Skeletal muscle tissue (tissue), 4 donors: ENCODE results near the gene ENTPD8. TPM values are rescaled to one million over a fixed set of nuclear protein-coding genes. Genes with fewer than 3 reads are reported as not detected.

Source experiments
- H3K27ac ChIP-seq: one replicate; pipeline ENCODE4 v1.7.0; 2013; ENCODE audit warnings: mild to moderate bottlenecking, low read depth, low read length, inconsistent platforms
- H3K27me3 ChIP-seq, 3 donors: one replicate each; pipeline ENCODE4 v1.7.0; 2013; ENCODE audit warnings: low read length in 3 of 3; ENCODE audit not compliant: control insufficient read depth in 3 of 3, insufficient read depth in 3 of 3
- H3K36me3 ChIP-seq, 3 donors: one replicate each; pipeline ENCODE4 v1.7.0; 2013; ENCODE audit warnings: low read length in 3 of 3; ENCODE audit not compliant: control insufficient read depth in 3 of 3, insufficient read depth in 3 of 3
- H3K4me1 ChIP-seq, 3 donors: one replicate each; pipeline ENCODE4 v1.7.0; 2013; ENCODE audit warnings: low read length in 3 of 3, mild to moderate bottlenecking in 3 of 3; ENCODE audit not compliant: control insufficient read depth in 3 of 3, insufficient read depth in 3 of 3
- H3K4me3 ChIP-seq, 3 donors: one replicate each; pipeline ENCODE4 v1.7.0; 2013; ENCODE audit warnings: low read length in 3 of 3
- H3K9ac ChIP-seq, 3 donors: one replicate each; pipeline ENCODE4 v1.7.0; 2013; ENCODE audit warnings: low read length in 3 of 3, mild to moderate bottlenecking in 3 of 3, moderate library complexity in 2 of 3, low read depth in 1 of 3
- H3K9me3 ChIP-seq, 3 donors: one replicate each; pipeline ENCODE4 v1.7.0; 2013; ENCODE audit warnings: low read length in 3 of 3; ENCODE audit not compliant: control insufficient read depth in 3 of 3
- total RNA-seq: library from RNA; depleted of rRNA; stranded (reverse); fragments of >200 nt; gene quantifications from one replicate; pipeline ENCODE4 v1.2.3, GENCODE V29; 2014
- donor health status: Osteomylitis.

The ENTPD8 gene
- total RNA-seq, 1 donor from 2014 or later = not detected

- no peak overlapping the region for H3K4me3 ChIP-seq
- no peak overlapping the region for H3K27ac ChIP-seq
- peaks cover 5 to 11% (median 6%) of the 10 kb centered on the region in 3 donors for H3K4me1 ChIP-seq
- H3K36me3 ChIP-seq = peaks cover 3 to 20% (median 14%) of the 10 kb centered on the region in 3 donors
- H3K9ac ChIP-seq = no peak overlapping the region
- H3K27me3 ChIP-seq = no peaks in the 10 kb centered on the region
- H3K9me3 ChIP-seq = no peaks in the 10 kb centered on the region
Observed at GRCh38 chr9:137463931-137464290, 22.8 kb upstream of the ENTPD8 start.

GRCh38 chr9:137462986-137463930 is 22.1 kb upstream of the ENTPD8 start:
- peaks cover 3 to 20% (median 14%) of the 10 kb centered on the region in 3 donors for H3K36me3 ChIP-seq
- peaks cover 6 to 16% (median 9%) of the 10 kb centered on the region in 3 donors for H3K4me1 ChIP-seq
- H3K27ac ChIP-seq = no peak overlapping the region
- no peaks in the 10 kb centered on the region for H3K27me3 ChIP-seq
- no peak overlapping the region for H3K4me3 ChIP-seq
- no peaks in the 10 kb centered on the region for H3K9me3 ChIP-seq
- H3K9ac ChIP-seq = no peak overlapping the region

DNA sequence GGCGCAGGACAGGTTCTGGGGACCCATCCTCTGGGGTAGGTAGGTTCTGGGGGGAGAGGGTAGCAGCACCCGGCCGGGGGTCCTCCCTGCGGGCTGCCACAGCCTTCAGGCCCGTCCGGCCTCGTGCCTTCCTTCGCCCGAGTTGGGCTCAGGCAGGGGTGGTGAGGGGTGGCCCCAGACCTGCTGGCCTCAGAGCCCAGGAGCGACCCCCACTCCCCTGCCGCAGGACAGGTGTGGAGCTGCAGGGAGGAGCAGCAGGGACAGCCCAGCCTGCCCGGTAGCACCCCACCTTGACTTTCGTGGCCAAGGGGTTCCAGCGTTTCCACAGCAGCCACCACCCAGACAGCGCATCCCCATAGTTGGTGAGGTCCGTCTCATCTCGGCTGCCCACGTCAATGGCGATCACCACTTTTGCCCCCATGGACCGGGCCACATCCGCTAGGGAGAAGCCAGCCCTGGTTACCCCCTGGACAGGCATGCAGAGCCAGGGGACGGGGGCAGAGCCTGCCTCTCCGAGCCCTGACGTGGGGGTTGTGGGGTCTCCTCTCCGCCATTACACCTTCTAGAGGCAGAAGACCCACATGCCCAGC is 21.3 kb upstream of the ENTPD8 start:
- Histone ChIP-seq H3K9ac (no peak overlapping the region), H3K9me3 (no peaks in the 10 kb centered on the region), H3K4me1 (peaks cover 6 to 20% (median 12%) of the 10 kb centered on the region in 3 donors), H3K27me3 (no peaks in the 10 kb centered on the region), H3K4me3 (no peak overlapping the region), H3K36me3 (peaks cover 3 to 20% (median 14%) of the 10 kb centered on the region in 3 donors), H3K27ac (no peak overlapping the region)

- Histone ChIP-seq H3K4me3 (no peak overlapping the region), H3K27ac (no peak overlapping the region), H3K36me3 (peaks cover 3 to 15% (median 12%) of the 10 kb centered on the region in 3 donors)
Observed at GRCh38 chr9:137461663-137462395, 20.7 kb upstream of the ENTPD8 start.

DNA sequence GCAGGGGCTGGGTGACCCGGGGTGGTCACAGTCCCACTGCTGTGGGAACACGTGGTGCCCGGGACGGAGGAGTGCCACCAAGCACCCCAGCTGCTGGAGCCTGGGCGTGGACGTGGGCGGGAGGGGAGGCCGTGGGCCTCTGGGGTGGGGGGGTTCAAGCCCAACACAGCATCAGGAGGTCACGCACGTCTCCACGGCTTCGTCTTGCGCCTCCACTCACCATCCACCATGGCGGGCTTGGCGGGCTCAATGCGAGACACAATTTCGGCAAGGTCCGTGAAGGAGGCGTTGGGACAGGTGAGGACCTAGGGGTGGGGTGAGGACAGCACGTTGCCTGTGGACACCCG is 20.1 kb upstream of the ENTPD8 start:
- Histone ChIP-seq H3K27ac (no peak overlapping the region), H3K27me3 (no peaks in the 10 kb centered on the region), H3K36me3 (peaks cover 3 to 15% (median 12%) of the 10 kb centered on the region in 3 donors), H3K4me1 (peaks cover 6 to 20% (median 12%) of the 10 kb centered on the region in 3 donors), H3K9me3 (no peaks in the 10 kb centered on the region), H3K4me3 (no peak overlapping the region), H3K9ac (no peak overlapping the region)

More at GRCh38 chr9:137461663-137462395, 20.7 kb upstream of the ENTPD8 start:
- Histone ChIP-seq H3K4me1 (peaks cover 6 to 20% (median 12%) of the 10 kb centered on the region in 3 donors), H3K27me3 (no peaks in the 10 kb centered on the region), H3K9ac (no peak overlapping the region), H3K9me3 (no peaks in the 10 kb centered on the region)

DNA sequence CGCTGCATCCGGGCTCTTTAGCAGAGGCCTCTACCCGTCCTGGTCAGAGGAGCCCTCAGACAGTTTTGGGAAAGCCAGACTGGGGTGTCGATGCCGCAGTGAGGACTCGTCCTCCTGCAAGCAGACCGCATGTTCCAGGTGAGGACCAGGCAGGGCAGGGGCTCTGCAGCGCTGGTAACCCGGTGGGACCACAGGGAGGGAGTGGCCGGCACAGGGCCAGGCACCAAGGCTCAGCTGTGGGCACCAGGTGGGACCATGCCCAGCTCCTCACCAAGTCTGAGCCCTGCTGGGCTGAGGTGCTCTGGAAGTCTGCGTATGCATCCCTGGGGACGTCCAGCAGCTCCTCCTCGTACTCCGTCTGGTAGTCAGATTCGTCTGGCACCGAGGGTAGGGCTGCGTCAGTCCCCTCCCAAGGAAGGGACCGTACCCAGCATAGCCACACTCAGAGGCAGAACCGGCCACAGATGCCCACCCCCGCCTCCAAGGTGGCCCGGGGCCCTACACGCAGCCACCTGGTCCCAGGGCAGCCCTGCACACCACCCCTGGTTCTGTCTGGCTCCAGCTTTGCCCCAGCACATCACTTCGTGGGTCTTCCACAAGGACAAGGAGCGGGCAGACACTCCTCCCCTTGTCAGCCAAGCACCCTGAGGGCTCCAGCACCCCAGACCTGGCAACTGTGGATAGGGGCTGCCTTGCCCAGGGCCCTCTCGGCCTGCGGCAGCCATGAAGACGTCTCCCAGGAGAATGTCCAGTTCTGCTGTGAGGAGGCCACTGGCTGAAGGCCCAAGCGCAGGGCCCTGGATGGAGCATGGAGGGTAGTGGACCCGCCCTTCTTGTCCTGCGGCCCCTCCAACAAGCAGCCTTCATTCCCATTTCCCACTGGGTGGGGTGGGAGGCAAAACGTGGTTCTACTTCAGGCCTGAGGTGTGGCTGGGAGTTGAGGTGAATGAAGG is 19.5 kb upstream of the ENTPD8 start:
- H3K9ac ChIP-seq = no peak overlapping the region
- H3K4me1 ChIP-seq = peaks cover 6 to 20% (median 12%) of the 10 kb centered on the region in 3 donors
- H3K9me3 ChIP-seq = no peaks in the 10 kb centered on the region

DNA sequence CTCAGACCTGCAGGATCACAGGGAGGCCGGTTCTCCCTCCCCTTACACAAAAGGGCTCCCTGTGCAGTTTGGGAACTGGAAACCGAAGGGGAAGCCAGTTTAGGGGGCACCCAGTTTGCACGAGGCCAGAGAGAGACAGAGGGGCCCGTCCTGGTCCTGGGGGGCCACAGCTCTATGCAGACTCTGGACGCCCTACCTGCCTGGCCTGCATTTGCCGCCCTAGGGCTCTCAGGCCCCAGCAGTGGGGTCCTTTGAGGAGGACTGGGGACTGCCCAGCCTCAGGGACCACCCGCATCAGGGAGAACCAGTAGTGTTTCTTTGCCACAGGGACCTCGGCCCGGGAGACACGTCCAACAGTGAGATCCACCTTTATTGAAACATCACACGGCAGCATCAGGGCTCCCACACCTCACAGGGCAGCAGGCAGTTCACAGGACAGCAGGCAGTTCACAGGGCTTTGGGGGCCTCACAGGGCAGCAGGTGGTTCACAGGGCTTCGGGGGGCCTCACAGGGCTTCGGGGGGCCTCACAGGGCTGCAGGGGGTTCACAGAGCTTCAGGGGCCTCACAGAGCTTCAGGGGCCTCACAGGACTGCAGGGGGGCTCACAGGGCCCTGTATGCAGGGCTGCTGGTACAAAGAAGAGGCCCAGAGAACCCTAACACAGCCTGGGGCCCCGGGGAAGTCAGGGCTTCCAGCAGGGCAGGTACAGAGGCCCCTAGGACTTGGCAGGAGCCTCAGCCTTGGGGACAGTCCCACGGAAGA is 18.6 kb upstream of the ENTPD8 start:
- peaks cover 6 to 26% (median 15%) of the 10 kb centered on the region in 3 donors for H3K4me1 ChIP-seq
- no peaks in the 10 kb centered on the region for H3K27me3 ChIP-seq
- H3K9ac ChIP-seq = peak overlapping the region; percentile 55 to 75 (median 72)
- H3K9me3 ChIP-seq = no peaks in the 10 kb centered on the region
- no peak overlapping the region for H3K27ac ChIP-seq
- H3K4me3 ChIP-seq = peak overlapping the region; percentile 64 to 76 (median 70)
- peaks cover 3 to 19% (median 13%) of the 10 kb centered on the region in 3 donors for H3K36me3 ChIP-seq

More for the DNA sequence above, 19.5 kb upstream of the ENTPD8 start:
- Histone ChIP-seq H3K4me3 (no peak overlapping the region), H3K27me3 (no peaks in the 10 kb centered on the region), H3K36me3 (peaks cover 3 to 18% (median 13%) of the 10 kb centered on the region in 3 donors), H3K27ac (no peak overlapping the region)

GRCh38 chr9:137459152-137459600 is 18.0 kb upstream of the ENTPD8 start, which contains the start of gene NSMF:
Gene NSMF, minus strand, starts transcription at chr9:137459334. Its CDS starts 232 bp downstream, at chr9:137459102.
- Histone ChIP-seq H3K9ac (peak within 1 kb of the TSS; percentile 55 to 75 (median 72)), H3K4me1 (peaks cover 6 to 32% (median 20%) of the 10 kb centered on the region in 3 donors), H3K4me3 (peak within 1 kb of the TSS; percentile 64 to 76 (median 70)), H3K9me3 (no peaks in the 10 kb centered on the region), H3K36me3 (peaks cover 3 to 19% (median 13%) of the 10 kb centered on the region in 3 donors), H3K27me3 (no peaks in the 10 kb centered on the region), H3K27ac (no peak within 1 kb of the TSS)
